Measurements from ENCODE around the gene ME3.
A peak's percentile ranks its signal among the peaks of the same experiment; 100 is the strongest.

ME3 gene

GRCh38 chr11:86702220-86702983 is 30.0 kb upstream of the ME3 start:
- no peak overlapping the region for H3K27ac Mint-ChIP-seq
- no peaks in the 10 kb centered on the region for H3K4me1 Mint-ChIP-seq (ENCODE audit: low read depth)
- H3K9me3 Mint-ChIP-seq (ENCODE audit: low read depth): no peaks in the 10 kb centered on the region
- H3K4me3 Mint-ChIP-seq: no peak overlapping the region
- no peaks in the 10 kb centered on the region for H3K36me3 Mint-ChIP-seq
- peaks cover 1% of the 10 kb centered on the region for H3K27me3 Mint-ChIP-seq

GRCh38 chr11:86699040-86699791 is 26.8 kb upstream of the ME3 start:
- no peak overlapping the region for H3K27ac Mint-ChIP-seq
- peaks cover 1% of the 10 kb centered on the region for H3K27me3 Mint-ChIP-seq

GRCh38 chr11:86698639-86699038 is 26.2 kb upstream of the ME3 start:
- no peak overlapping the region for H3K4me3 Mint-ChIP-seq
- no peak overlapping the region for H3K27ac Mint-ChIP-seq
- H3K4me1 Mint-ChIP-seq (ENCODE audit: low read depth): no peaks in the 10 kb centered on the region
- no peaks in the 10 kb centered on the region for H3K36me3 Mint-ChIP-seq
- no peaks in the 10 kb centered on the region for H3K9me3 Mint-ChIP-seq (ENCODE audit: low read depth)
- H3K27me3 Mint-ChIP-seq: peaks cover 3% of the 10 kb centered on the region

More at GRCh38 chr11:86699040-86699791, 26.8 kb upstream of the ME3 start:
- Mint-ChIP-seq H3K4me1 (ENCODE audit: low read depth) (no peaks in the 10 kb centered on the region), H3K9me3 (ENCODE audit: low read depth) (no peaks in the 10 kb centered on the region), H3K36me3 (no peaks in the 10 kb centered on the region), H3K4me3 (no peak overlapping the region)

- Mint-ChIP-seq H3K9me3 (ENCODE audit: low read depth) (no peaks in the 10 kb centered on the region), H3K27me3 (peaks cover 6% of the 10 kb centered on the region), H3K4me1 (ENCODE audit: low read depth) (no peaks in the 10 kb centered on the region), H3K36me3 (no peaks in the 10 kb centered on the region), H3K4me3 (no peak overlapping the region), H3K27ac (no peak overlapping the region)
These were observed 24.0 kb upstream of the ME3 start for GRCh38 chr11:86696451-86696850.

GRCh38 chr11:86696004-86696403 is 23.6 kb upstream of the ME3 start:
- Mint-ChIP-seq H3K4me1 (ENCODE audit: low read depth) (no peaks in the 10 kb centered on the region), H3K9me3 (ENCODE audit: low read depth) (no peaks in the 10 kb centered on the region), H3K4me3 (no peak overlapping the region), H3K27ac (no peak overlapping the region), H3K27me3 (peaks cover 6% of the 10 kb centered on the region), H3K36me3 (no peaks in the 10 kb centered on the region)

GRCh38 chr11:86695373-86695772 is 23.0 kb upstream of the ME3 start:
- Mint-ChIP-seq H3K27me3 (peaks cover 6% of the 10 kb centered on the region), H3K36me3 (no peaks in the 10 kb centered on the region), H3K4me1 (ENCODE audit: low read depth) (no peaks in the 10 kb centered on the region), H3K4me3 (no peak overlapping the region), H3K9me3 (ENCODE audit: low read depth) (no peaks in the 10 kb centered on the region), H3K27ac (no peak overlapping the region)

- peaks cover 2% of the 10 kb centered on the region for H3K4me1 Mint-ChIP-seq (ENCODE audit: low read depth)
- no peaks in the 10 kb centered on the region for H3K9me3 Mint-ChIP-seq (ENCODE audit: low read depth)
- H3K27me3 Mint-ChIP-seq: peaks cover 6% of the 10 kb centered on the region
- no peak overlapping the region for H3K4me3 Mint-ChIP-seq
- H3K36me3 Mint-ChIP-seq: no peaks in the 10 kb centered on the region
- no peak overlapping the region for H3K27ac Mint-ChIP-seq
These were observed 21.1 kb upstream of the ME3 start for GRCh38 chr11:86693518-86693917.

- Mint-ChIP-seq H3K36me3 (no peaks in the 10 kb centered on the region), H3K27me3 (peaks cover 6% of the 10 kb centered on the region), H3K4me1 (ENCODE audit: low read depth) (peaks cover 4% of the 10 kb centered on the region), H3K9me3 (ENCODE audit: low read depth) (no peaks in the 10 kb centered on the region), H3K4me3 (no peak overlapping the region), H3K27ac (no peak overlapping the region)
These were observed 20.3 kb upstream of the ME3 start for GRCh38 chr11:86692746-86693145.

- H3K27me3 Mint-ChIP-seq: peaks cover 6% of the 10 kb centered on the region
- H3K36me3 Mint-ChIP-seq: no peaks in the 10 kb centered on the region
- H3K27ac Mint-ChIP-seq: no peak overlapping the region
These were observed 19.9 kb upstream of the ME3 start for GRCh38 chr11:86692317-86692716.

GRCh38 chr11:86688398-86689179 is 16.2 kb upstream of the ME3 start:
- Mint-ChIP-seq H3K27me3 (peaks cover 4% of the 10 kb centered on the region), H3K36me3 (no peaks in the 10 kb centered on the region), H3K27ac (peak overlapping the region; percentile 80), H3K4me3 (no peak overlapping the region), H3K4me1 (ENCODE audit: low read depth) (peaks cover 9% of the 10 kb centered on the region), H3K9me3 (ENCODE audit: low read depth) (no peaks in the 10 kb centered on the region)

More at GRCh38 chr11:86692317-86692716, 19.9 kb upstream of the ME3 start:
- Mint-ChIP-seq H3K4me3 (no peak overlapping the region), H3K4me1 (ENCODE audit: low read depth) (peaks cover 4% of the 10 kb centered on the region), H3K9me3 (ENCODE audit: low read depth) (no peaks in the 10 kb centered on the region)

GRCh38 chr11:86687185-86687778 is 14.9 kb upstream of the ME3 start:
- no peak overlapping the region for H3K4me3 Mint-ChIP-seq
- H3K4me1 Mint-ChIP-seq (ENCODE audit: low read depth): peaks cover 9% of the 10 kb centered on the region
- peak overlapping the region; percentile 19 for H3K27ac Mint-ChIP-seq
- H3K36me3 Mint-ChIP-seq: no peaks in the 10 kb centered on the region
- H3K27me3 Mint-ChIP-seq: peaks cover 2% of the 10 kb centered on the region
- no peaks in the 10 kb centered on the region for H3K9me3 Mint-ChIP-seq (ENCODE audit: low read depth)

GRCh38 chr11:86686531-86686930 is 14.1 kb upstream of the ME3 start:
- H3K27me3 Mint-ChIP-seq: peaks cover under 1% of the 10 kb centered on the region
- H3K36me3 Mint-ChIP-seq: no peaks in the 10 kb centered on the region
- H3K4me1 Mint-ChIP-seq (ENCODE audit: low read depth): peaks cover 9% of the 10 kb centered on the region
- H3K4me3 Mint-ChIP-seq: no peak overlapping the region
- no peak overlapping the region for H3K27ac Mint-ChIP-seq
- no peaks in the 10 kb centered on the region for H3K9me3 Mint-ChIP-seq (ENCODE audit: low read depth)

- Mint-ChIP-seq H3K4me3 (no peak overlapping the region), H3K27me3 (no peaks in the 10 kb centered on the region), H3K4me1 (ENCODE audit: low read depth) (no peaks in the 10 kb centered on the region), H3K36me3 (no peaks in the 10 kb centered on the region), H3K9me3 (ENCODE audit: low read depth) (no peaks in the 10 kb centered on the region), H3K27ac (no peak overlapping the region)
These were observed 9.0 kb upstream of the ME3 start for GRCh38 chr11:86681483-86681756.

GRCh38 chr11:86680716-86681482 is 8.5 kb upstream of the ME3 start:
- Mint-ChIP-seq H3K9me3 (ENCODE audit: low read depth) (no peaks in the 10 kb centered on the region), H3K27ac (no peak overlapping the region), H3K4me3 (no peak overlapping the region), H3K36me3 (no peaks in the 10 kb centered on the region), H3K27me3 (no peaks in the 10 kb centered on the region), H3K4me1 (ENCODE audit: low read depth) (no peaks in the 10 kb centered on the region)

All from activated naive CD8-positive, alpha-beta T cell (primary cell).